Measurements from ENCODE around the gene YY1.

- no peak for TF ChIP-seq POLR2AphosphoS5 (IDR thresholded peaks at IDR 0.05)
- TF ChIP-seq POLR2A (IDR thresholded peaks at IDR 0.05), result no peak
Observed at GRCh38 chr14:100286484-100287191, 47.7 kb downstream of the YY1 start.

Data from sigmoid colon (tissue), 4 donors.